GM19025 (cell line): ENCODE measurements around the gene ZBTB3.
"Not testable (repeated sequence)": the region's sequence is repeated elsewhere in the genome, so short reads cannot be mapped to it uniquely, and the experiment has no call there.

Source experiments
- ATAC-seq: cut with Tn5 transposase; IDR thresholded peaks from one replicate; pipeline ENCODE4 v1.9.1; 2021; ENCODE audit warnings: mild to moderate bottlenecking, low read depth, moderate library complexity; ENCODE audit not compliant: unreplicated experiment

ZBTB3 gene

GRCh38 chr11:62753736-62754603, at the start of gene ZBTB3:
Gene ZBTB3, minus strand, starts transcription at chr11:62754160. Its CDS starts 496 bp downstream, at chr11:62753664.
- peak; percentile 92 for ATAC-seq

GRCh38 chr11:62801071-62801470, 47.1 kb upstream of the ZBTB3 start:
- ATAC-seq, result no peak

GRCh38 chr11:62799486-62799885, 45.5 kb upstream of the ZBTB3 start:
- no peak for ATAC-seq

- no peak for ATAC-seq
Observed at GRCh38 chr11:62796281-62796680, 42.3 kb upstream of the ZBTB3 start.

GRCh38 chr11:62794201-62794775, 40.3 kb upstream of the ZBTB3 start:
- no peak for ATAC-seq

GRCh38 chr11:62792202-62792575, 38.2 kb upstream of the ZBTB3 start:
- no peak for ATAC-seq

- peak; percentile 59 for ATAC-seq
Observed at GRCh38 chr11:62791501-62792201, 37.7 kb upstream of the ZBTB3 start, which contains the start of gene TMEM223. Gene TMEM223, minus strand, starts transcription at chr11:62792006. Its CDS starts 12 bp downstream, at chr11:62791994.

- ATAC-seq, result no peak
Observed at GRCh38 chr11:62789576-62789975, 35.6 kb upstream of the ZBTB3 start.

- ATAC-seq, result no peak
Observed at GRCh38 chr11:62788991-62789390, 35.0 kb upstream of the ZBTB3 start.

- peak; percentile 61 for ATAC-seq
Observed at GRCh38 chr11:62787005-62787759, 33.2 kb upstream of the ZBTB3 start, which contains the start of gene TMEM179B. Gene TMEM179B, plus strand, starts transcription at chr11:62787402. Its CDS starts 30 bp downstream, at chr11:62787432.

- peak; percentile 57 for ATAC-seq
Observed at GRCh38 chr11:62786318-62787004, 32.5 kb upstream of the ZBTB3 start.

GRCh38 chr11:62782753-62783152, 28.8 kb upstream of the ZBTB3 start:
- ATAC-seq, result no peak

- no peak for ATAC-seq
Observed at GRCh38 chr11:62778441-62778840, 24.5 kb upstream of the ZBTB3 start.

GRCh38 chr11:62777389-62777788, 23.4 kb upstream of the ZBTB3 start:
- no peak for ATAC-seq

GRCh38 chr11:62775646-62776045, 21.7 kb upstream of the ZBTB3 start:
- no peak for ATAC-seq

- no peak for ATAC-seq
Observed at GRCh38 chr11:62774407-62774806, 20.4 kb upstream of the ZBTB3 start.

GRCh38 chr11:62771144-62772021, 17.4 kb upstream of the ZBTB3 start, which contains the start of gene TAF6L:
Gene TAF6L, plus strand, starts transcription at chr11:62771396. Its CDS starts 4,388 bp downstream, at chr11:62775784.
- ATAC-seq, result peak; percentile 86

GRCh38 chr11:62770778-62771143, 16.8 kb upstream of the ZBTB3 start:
- ATAC-seq, result no peak

GRCh38 chr11:62760867-62761227, 6.9 kb upstream of the ZBTB3 start:
- ATAC-seq, result not testable (repeated sequence)
